ENCODE results near the gene NAT14.

Gene NAT14

DNA sequence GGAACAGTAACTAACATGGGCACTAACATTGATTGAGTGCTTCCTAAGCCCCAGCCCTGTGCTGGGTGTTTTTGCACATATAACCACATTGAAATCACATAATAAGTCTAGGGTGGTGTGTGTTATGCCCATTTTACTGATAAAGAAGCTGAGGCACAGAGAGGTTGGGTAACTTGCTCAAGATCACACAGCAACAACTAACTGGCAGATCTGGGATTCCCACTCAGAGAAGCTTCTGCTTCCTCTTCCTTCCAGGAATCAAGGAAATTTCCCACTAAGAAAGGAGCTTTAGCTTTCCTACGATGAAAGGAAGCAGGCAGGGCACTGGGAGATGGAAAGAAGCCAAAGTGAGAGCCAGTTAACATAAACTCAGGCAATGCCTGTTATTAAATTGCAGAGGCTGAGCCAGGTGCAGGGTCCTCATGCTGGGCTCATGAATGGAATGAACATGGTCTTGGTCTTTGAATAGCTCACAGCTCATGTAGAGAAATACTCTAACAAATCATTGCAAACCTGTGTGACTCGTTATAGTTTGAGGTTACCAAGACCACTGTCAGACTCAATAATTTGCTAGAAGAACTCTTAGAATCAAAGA, 13.4 kb downstream of the NAT14 start:
- DNase-seq (ENCODE audit: low read depth), result no peak
- TF ChIP-seq, protein P1, sequence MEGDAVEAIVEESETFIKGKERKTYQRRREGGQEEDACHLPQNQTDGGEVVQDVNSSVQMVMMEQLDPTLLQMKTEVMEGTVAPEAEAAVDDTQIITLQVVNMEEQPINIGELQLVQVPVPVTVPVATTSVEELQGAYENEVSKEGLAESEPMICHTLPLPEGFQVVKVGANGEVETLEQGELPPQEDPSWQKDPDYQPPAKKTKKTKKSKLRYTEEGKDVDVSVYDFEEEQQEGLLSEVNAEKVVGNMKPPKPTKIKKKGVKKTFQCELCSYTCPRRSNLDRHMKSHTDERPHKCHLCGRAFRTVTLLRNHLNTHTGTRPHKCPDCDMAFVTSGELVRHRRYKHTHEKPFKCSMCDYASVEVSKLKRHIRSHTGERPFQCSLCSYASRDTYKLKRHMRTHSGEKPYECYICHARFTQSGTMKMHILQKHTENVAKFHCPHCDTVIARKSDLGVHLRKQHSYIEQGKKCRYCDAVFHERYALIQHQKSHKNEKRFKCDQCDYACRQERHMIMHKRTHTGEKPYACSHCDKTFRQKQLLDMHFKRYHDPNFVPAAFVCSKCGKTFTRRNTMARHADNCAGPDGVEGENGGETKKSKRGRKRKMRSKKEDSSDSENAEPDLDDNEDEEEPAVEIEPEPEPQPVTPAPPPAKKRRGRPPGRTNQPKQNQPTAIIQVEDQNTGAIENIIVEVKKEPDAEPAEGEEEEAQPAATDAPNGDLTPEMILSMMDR (conservative IDR thresholded peaks at IDR 0.05; ENCODE audit: low read length), result no peak
- H3K4me3 ChIP-seq (ENCODE audit: low read length), result no peak overlapping the region

DNA sequence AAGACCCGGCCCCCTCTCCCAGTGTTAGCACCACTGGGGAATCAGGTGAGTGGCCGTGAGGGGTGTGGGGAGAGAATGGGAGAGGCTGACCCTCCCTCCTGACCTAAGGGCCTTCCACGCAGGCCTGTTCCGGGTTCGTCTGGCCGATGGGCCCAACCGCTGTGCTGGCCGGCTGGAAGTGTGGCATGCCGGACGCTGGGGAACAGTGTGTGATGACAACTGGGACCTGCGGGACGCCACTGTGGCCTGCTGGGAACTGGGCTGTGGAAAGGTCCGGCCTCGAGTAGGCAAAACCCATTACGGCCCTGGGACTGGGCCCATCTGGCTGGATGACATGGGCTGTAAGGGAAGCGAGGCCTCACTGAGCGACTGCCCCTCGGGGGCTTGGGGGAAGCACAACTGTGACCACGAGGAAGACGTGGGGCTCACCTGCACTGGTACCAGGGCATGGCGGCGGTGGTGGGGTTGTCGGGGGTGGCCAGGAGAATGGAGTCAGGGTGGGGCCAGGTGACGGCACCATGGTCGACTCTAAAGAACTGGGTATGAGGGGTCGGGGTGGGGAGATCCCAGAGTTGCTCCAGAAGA, 15.5 kb downstream of the NAT14 start:
- TF ChIP-seq, protein P1 (conservative IDR thresholded peaks at IDR 0.05; ENCODE audit: low read length), result no peak
- no peak for DNase-seq (ENCODE audit: low read depth)
- H3K4me3 ChIP-seq (ENCODE audit: low read length), result no peak overlapping the region

DNA sequence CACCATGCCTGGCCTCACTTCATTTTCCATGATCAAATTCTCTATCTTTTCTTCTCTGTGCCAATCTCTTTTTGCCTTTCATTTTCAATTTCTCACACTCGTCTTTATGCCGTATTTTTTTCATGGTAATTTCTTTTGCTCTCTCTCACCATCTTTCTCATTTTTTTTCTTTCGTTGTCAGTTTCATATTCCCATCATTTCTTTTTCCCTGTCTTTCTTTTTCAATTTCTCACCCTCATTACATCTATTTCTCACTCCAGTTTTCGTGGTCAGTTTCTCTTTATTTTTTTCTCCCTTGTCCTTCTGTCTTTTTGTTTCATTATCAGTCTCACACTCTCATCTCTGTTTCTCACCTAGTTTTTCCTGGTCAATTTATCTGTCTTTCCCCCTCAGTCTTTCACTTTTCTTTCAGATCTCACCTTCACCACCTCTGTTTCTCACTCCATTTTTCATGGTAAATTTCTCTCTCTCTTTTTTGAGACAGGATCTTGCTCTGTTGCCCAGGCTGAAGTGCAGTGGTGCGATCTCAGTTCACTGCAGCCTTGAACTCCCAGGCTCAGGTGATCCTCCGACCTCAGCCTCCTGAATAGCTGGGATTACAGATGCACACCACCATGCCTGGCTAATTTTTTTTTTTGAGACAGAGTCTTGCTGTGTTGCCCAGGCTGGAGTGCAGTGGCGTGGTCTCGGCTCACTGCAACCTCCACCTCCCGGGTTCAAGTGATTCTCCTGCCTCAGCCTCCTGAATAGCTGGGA, 17.4 kb downstream of the NAT14 start:
- DNase-seq (ENCODE audit: low read depth), result no peak
- no peak overlapping the region for H3K4me3 ChIP-seq (ENCODE audit: low read length)
- TF ChIP-seq, protein P1 (conservative IDR thresholded peaks at IDR 0.05; ENCODE audit: low read length), result no peak

DNA sequence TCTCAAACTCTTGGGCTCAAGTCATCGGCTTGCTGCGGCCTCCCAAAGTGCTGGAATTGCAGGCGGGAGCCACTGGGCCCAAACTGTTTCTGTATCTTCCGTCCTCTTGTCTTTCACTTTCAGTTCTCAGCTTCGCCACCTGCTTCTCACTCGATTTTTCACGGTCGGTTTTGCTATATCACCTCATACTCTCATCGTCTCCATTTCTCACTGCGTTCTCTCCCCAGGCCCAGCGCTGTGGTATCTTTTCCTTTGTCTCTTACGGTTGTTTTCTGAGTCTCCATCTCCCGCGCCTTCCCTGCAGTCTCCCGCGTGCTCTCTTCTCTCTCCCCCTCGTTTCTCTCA, 18.1 kb downstream of the NAT14 start:
- DNase-seq (ENCODE audit: low read depth), result no peak
- no peak overlapping the region for H3K4me3 ChIP-seq (ENCODE audit: low read length)

DNA sequence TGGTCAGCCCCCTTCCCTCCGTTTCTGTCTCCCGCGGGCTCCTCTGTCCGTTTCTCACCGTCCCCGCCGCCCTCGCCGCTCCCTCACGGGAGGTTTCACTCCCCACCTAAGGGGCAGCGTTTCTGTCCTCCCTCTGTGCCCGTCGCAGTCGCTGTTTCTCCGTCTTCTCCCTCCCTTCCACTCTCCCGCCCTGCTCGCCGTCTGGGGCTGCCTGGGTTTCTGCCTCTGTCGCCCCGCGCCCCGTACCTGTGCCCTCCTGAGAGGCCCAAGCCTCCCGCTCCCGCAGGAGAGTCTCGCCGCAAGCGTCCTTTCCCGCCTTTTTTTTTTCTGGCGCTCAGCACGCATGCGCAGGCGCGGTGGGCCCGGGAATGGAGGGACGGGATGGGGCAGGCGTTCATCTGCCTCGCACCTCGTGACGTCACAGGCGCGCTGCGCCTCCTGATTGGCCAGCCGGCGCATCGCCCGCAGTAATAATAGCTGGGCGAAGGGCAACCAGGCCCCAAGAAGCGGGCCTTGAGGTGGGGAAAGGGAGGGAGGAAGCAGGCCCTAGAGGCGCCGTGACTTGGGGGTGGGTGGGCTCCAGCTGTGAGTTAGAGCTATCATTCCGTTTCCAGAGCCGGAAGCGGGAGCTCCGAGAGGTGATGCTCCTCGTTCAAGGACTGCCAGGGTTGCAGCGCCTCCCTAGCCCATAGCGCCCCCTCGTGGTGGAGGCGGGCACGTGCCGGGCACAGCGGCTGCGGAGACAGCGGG, 18.7 kb downstream of the NAT14 start:
- DNase-seq (ENCODE audit: low read depth), result peak; percentile 80

More for the DNA sequence above, 18.1 kb downstream of the NAT14 start:
- TF ChIP-seq, protein P1 (conservative IDR thresholded peaks at IDR 0.05; ENCODE audit: low read length), result no peak

DNA sequence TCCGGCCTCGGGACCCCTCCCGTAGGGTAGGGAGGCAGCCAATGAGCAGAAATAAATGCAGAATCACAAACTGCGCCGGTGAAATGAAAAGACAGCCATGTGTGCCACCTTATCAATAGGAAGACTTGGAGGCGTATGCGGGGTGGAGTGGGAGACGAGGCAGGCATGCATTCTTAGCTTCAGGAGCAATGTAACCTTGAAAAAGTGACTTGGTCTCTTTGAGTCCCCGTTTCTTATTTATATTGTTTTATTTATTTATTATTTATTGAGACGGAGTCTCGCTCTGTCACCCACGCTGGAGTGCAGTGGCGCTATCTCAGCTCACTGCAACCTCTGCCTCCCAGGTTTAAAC, 19.2 kb downstream of the NAT14 start:
- DNase-seq (ENCODE audit: low read depth), result no peak
- TF ChIP-seq, protein P1 (conservative IDR thresholded peaks at IDR 0.05; ENCODE audit: low read length), result no peak
- no peak overlapping the region for H3K4me3 ChIP-seq (ENCODE audit: low read length)

More for the DNA sequence above, 18.7 kb downstream of the NAT14 start:
- peak overlapping the region; percentile 69 for H3K4me3 ChIP-seq (ENCODE audit: low read length)
- TF ChIP-seq, protein P1 (conservative IDR thresholded peaks at IDR 0.05; ENCODE audit: low read length), result peak; percentile 93

All from AG10803 (cell line).